A673 (cell line): Measurements from ENCODE around the gene MRS2. TPM values are rescaled to one million over a fixed set of nuclear protein-coding genes. Genes with fewer than 3 reads are reported as not detected.

Experiments
- BruUV-seq: library from RNA; stranded (reverse); fragments of 400-500 nt; replicated peaks from 2 replicates; lab custom pipeline; 2021; lab: Mats Ljungman, UMichigan
- CTCF ChIA-PET: fragments of 300-600 bp; sonication (Branson Sonifier 250); formaldehyde crosslinking; loops from one replicate; lab custom pipeline; 2022; ENCODE audit warnings: antibody characterized with exemption; lab: Charles Lee
- POLR2A ChIA-PET: fragments of 300-600 bp; sonication (Branson Sonifier 250); formaldehyde crosslinking; loops from one replicate; lab custom pipeline; 2022; ENCODE audit warnings: antibody characterized with exemption; ENCODE audit not compliant: low non-redundant PET; lab: Charles Lee
- DNase-seq: peaks from one replicate; pipeline ENCODE4 v3.0.0-alpha.2; 2015; ENCODE audit warnings: low spot score
- H3K27ac ChIP-seq: fragments of 200-600 bp; sonication (generic); 2 replicates; pipeline ENCODE4 v1.5.1; 2016; ENCODE audit warnings: mixed run types, low read depth, mild to moderate bottlenecking, mixed read lengths, antibody characterized with exemption, low read length; ENCODE audit not compliant: poor library complexity, severe bottlenecking
- H3K27me3 ChIP-seq: fragments of 200-600 bp; sonication (generic); replicated peaks from 2 replicates; pipeline ENCODE4 v1.6.1; 2017; ENCODE audit warnings: mixed run types, low read depth, mild to moderate bottlenecking, mixed read lengths, antibody characterized with exemption, low read length; ENCODE audit not compliant: insufficient read depth, poor library complexity
- H3K36me3 ChIP-seq: fragments of 200-600 bp; sonication (generic); 2 replicates; pipeline ENCODE4 v1.6.1; 2016; ENCODE audit warnings: mixed run types, mild to moderate bottlenecking, mixed read lengths, antibody characterized with exemption, low read length; ENCODE audit not compliant: insufficient read depth, poor library complexity, severe bottlenecking
- H3K4me1 ChIP-seq: fragments of 200-600 bp; sonication (generic); 2 replicates; pipeline ENCODE4 v1.6.1; 2017; ENCODE audit warnings: mixed run types, mild to moderate bottlenecking, mixed read lengths, antibody characterized with exemption, low read length; ENCODE audit not compliant: insufficient read depth, poor library complexity, severe bottlenecking
- H3K4me3 ChIP-seq: fragments of 200-600 bp; sonication (generic); 2 replicates; pipeline ENCODE4 v1.5.1; 2016; ENCODE audit warnings: low read depth, mixed run types, mild to moderate bottlenecking, mixed read lengths, low read length; ENCODE audit not compliant: poor library complexity, severe bottlenecking
- H3K9me3 ChIP-seq: fragments of 200-600 bp; sonication (generic); 2 replicates; pipeline ENCODE4 v1.6.1; 2016; ENCODE audit warnings: mixed run types, low read depth, mild to moderate bottlenecking, mixed read lengths, antibody characterized with exemption, low read length; ENCODE audit not compliant: poor library complexity, severe bottlenecking
- CTCF ChIP-seq: fragments of 300-800, 200-600 bp; sonication (generic); conservative IDR thresholded peaks from 2 replicates; pipeline ENCODE4 v1.5.1; 2017; ENCODE audit warnings: low read depth, mild to moderate bottlenecking, antibody characterized with exemption, low read length, moderate library complexity, mixed read lengths
- EZH2 ChIP-seq: fragments of 200-600 bp; sonication (generic); IDR thresholded peaks from 2 replicates; pipeline ENCODE4 v1.6.1; 2017; ENCODE audit warnings: borderline replicate concordance, low read depth, mild to moderate bottlenecking, mixed read lengths, antibody characterized with exemption, low read length; ENCODE audit not compliant: poor library complexity, severe bottlenecking
- intact Hi-C: fragments of 100-400 bp; cut with micrococcal nuclease; formaldehyde crosslinking; loops from one replicate; pipeline ENCODE4 v1.10.0; 2022; ENCODE audit not compliant: unreplicated experiment
- total RNA-seq: library from RNA; stranded (reverse); gene quantifications from 2 replicates; pipeline ENCODE4 v1.2.3, GENCODE V29; 2021

MRS2 gene
- total RNA-seq, 1 experiment from 2014 or later = 46.6 TPM

GRCh38 chr6:24394061-24394779, 8.5 kb upstream of the MRS2 start:
- TF ChIP-seq CTCF (no peak), EZH2 (no peak)
- ChIA-PET CTCF (no interaction called here), POLR2A (no interaction called here)
- H3K4me1 ChIP-seq = peaks cover 5% of the 10 kb centered on the region
- DNase-seq = no peak
- BruUV-seq = no TSS peak
- H3K27ac ChIP-seq = peak overlapping the region; percentile 52
- peaks cover 5% of the 10 kb centered on the region for H3K9me3 ChIP-seq
- H3K27me3 ChIP-seq = no peaks in the 10 kb centered on the region
- intact Hi-C loops = no loop called here
- no peak overlapping the region for H3K4me3 ChIP-seq
- no peaks in the 10 kb centered on the region for H3K36me3 ChIP-seq

DNA sequence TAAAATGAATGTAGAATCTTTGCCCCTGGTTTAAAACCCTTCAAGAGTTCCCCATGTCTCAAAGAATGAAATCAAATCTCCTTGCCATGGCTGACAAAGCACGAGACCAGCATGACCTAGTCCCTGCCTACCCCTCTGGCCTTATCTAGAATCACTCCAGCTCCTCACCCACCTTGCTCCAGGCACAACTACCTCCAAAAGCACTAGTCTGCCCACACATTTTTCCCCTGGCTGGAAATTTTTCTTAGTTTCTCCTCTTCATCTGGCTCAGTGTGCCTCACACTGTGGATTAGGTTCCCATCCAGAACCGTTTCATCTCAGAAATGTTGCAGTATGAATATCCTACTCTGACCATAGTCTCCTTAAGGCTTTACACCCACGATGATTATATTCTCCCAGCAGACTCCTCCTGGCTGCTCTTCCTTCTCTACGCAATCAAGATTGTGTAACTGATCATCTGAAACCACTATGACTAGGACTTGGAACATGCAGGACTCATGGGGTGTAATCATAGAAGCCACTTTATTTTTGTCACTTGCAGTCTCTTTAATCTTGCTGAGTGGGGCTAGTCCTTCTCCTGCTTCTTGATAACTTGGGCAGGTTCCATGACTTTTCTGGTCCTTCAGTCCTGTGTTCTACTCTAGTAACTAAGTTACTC, 7.8 kb upstream of the MRS2 start:
- ChIA-PET POLR2A (no interaction called here), CTCF (no interaction called here)
- no peak for TF ChIP-seq EZH2
- TF ChIP-seq CTCF = no peak
- peaks cover 5% of the 10 kb centered on the region for H3K9me3 ChIP-seq
- no peaks in the 10 kb centered on the region for H3K27me3 ChIP-seq
- peak overlapping the region; percentile 52 for H3K27ac ChIP-seq
- DNase-seq = peak; percentile 71
- peaks cover 5% of the 10 kb centered on the region for H3K4me1 ChIP-seq
- H3K36me3 ChIP-seq = no peaks in the 10 kb centered on the region
- H3K4me3 ChIP-seq = no peak overlapping the region
- no TSS peak for BruUV-seq
- intact Hi-C loops = no loop called here

DNA sequence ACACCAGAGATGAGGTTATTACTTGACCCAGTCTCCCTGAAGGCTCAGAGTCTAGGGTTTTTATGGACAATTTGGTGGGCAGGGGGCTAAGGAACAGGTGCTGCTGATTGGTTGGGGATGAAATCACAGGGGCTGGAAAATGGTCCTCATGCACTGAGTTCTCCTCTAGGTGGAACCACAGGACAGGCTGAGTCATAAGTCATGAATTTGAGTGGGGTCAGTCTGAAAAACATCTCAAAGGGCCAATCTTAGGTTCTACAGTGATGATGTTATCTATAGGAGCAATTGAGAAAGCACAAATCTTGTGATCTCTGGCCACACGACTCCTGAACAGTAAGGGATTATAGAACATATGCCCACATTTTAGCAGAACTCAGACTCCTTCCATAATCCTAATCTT, 5.9 kb upstream of the MRS2 start:
- POLR2A ChIA-PET = no interaction called here

More for the DNA sequence above, 5.9 kb upstream of the MRS2 start:
- TF ChIP-seq EZH2 (no peak), CTCF (no peak)
- peaks cover 5% of the 10 kb centered on the region for H3K4me1 ChIP-seq
- CTCF ChIA-PET = no interaction called here
- BruUV-seq = no TSS peak
- H3K27me3 ChIP-seq = no peaks in the 10 kb centered on the region
- no peak overlapping the region for H3K4me3 ChIP-seq
- H3K27ac ChIP-seq = no peak overlapping the region
- no peaks in the 10 kb centered on the region for H3K36me3 ChIP-seq
- peaks cover 5% of the 10 kb centered on the region for H3K9me3 ChIP-seq
- no peak for DNase-seq
- intact Hi-C loops = no loop called here
